Hematopoietic multipotent progenitor cell treated with erythropoietin and hydrocortisone succinate and interleukin-3 and kit ligand, for 17 days (in vitro differentiated cells): Measurements from ENCODE around the gene HELZ.
A peak's percentile ranks its signal among the peaks of the same experiment; 100 is the strongest.
"Not testable (repeated sequence)": the region's sequence is repeated elsewhere in the genome, so short reads cannot be mapped to it uniquely, and the experiment has no call there.

Experiments
- DNase-seq: peaks from one replicate; pipeline ENCODE4 v3.0.0-alpha.2; 2015; ENCODE audit warnings: low spot score

HELZ gene

DNA sequence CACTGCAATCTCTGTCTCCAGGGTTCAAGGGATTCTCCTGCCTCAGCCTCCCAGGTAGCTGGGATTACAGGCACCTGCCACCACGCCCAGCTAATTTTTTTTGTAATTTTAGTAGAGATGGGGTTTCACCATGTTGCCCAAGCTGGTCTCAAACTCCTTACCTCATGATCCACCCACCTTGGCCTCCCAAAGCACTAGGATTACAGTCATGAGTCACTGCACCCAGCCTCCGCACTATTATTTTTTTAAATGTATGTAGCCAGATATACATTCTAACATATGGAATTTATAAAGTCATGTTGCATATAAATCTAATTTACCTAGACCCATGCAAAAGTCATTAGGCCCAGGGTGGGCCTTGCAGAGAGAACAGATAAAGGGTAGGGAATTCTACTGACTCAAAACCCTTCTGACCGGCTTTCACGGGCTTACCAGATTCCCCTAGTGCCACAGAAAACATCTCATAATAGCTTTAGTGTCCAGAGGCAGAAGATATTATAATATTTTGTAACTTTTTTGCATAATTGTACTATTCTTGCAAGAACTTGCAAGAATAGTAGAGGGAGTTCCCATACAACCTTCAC, 20.5 kb upstream of the HELZ start:
- DNase-seq: no peak

DNA sequence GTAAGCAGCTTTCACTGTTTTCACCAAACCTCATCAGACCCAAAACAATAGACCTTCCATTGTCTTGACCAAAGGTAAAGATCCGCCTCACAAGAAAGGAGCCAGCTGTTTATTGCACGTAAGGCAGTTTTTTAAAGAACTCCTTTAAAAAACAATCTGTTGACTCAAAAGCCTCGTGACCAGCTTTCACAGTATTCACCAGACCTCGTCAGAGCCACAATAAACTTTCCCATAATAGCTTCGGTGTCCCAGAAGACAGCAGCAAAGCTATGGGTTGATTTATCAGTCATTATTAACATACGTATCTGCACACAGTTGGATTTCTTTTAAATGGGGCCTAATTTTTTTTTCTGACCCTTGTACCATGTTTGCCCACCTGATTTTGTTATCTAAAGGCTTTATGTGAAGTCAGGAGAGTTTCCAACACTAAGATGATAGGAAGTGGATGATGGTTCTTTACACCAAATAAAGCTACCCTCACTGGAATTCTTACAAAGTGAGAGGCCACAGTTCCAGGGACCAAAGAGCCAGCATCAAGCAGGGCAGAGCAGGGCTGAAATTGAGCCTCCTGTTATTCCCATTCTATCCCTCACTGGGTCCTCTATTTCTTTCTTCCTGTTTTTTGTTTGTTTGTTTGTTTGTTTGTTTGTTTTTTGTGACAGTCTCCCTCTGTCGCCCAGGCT, 17.6 kb upstream of the HELZ start:
- no peak for DNase-seq

DNA sequence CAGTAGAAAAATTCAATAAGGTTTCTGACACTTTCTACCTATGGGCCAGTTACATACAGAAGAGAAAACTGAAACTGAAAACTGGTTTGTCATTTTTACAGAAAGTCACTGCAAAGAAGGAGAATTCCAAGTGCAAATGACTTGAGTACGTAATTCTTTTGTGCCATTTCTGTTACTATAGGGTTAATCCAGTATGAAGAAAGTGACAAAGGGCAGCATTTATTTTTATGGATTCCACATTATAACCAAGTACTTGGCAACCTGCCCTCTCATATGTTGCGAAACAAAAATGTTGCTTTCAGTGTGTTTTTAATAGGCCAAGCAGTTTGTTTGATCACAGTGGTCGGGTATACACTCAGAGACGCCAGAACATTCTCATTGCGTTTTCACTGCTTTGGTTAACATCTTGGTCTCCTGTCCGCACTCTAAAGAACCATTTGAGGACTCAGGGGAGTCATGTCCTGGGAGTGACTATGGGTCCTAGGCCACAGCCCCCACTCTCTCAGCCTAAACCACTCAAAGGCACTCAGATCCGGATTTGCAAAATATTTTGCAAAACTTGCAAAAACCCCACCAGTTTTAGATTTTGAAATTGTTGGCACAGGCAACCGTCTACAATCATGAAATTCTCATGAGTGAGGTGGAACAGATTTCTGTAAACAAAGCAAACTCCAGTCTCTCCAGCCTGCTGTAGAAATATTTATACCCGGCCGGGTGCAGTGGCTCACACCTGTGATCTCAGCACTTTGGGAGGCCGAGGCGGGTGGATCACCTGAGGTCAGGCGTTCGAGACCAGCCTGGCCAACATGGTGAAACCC, 15.4 kb upstream of the HELZ start:
- DNase-seq: no peak

DNA sequence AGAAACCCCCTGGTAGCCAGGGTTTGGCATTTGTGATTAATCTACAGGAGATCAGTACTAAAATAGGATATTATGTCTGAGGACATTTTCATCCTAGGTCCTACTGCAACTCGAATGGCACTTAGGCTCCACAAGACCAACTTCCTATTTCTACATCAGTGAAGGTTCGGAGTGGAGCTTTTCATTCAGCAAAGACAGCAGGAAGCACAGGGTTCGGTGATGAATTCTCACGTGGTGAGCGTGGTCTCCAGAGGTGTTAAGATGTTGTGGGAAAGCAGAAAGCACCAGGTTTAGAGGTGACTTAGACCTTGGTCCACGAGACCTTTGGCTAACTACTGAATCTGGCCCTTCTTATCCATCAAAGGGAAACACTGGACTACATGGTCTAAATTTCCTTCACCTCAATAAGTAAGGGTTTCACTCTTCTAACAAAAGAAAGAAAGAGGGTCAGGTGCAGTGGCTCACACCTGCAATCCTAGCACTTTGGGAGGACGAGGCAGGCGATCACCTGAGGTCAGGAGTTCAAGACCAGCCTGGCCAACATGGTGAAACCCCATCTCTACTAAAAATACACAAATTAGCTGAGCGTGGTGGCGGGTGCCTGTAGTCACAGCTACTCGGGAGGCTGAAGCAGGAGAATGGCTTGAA, 13.9 kb upstream of the HELZ start:
- DNase-seq: no peak

DNA sequence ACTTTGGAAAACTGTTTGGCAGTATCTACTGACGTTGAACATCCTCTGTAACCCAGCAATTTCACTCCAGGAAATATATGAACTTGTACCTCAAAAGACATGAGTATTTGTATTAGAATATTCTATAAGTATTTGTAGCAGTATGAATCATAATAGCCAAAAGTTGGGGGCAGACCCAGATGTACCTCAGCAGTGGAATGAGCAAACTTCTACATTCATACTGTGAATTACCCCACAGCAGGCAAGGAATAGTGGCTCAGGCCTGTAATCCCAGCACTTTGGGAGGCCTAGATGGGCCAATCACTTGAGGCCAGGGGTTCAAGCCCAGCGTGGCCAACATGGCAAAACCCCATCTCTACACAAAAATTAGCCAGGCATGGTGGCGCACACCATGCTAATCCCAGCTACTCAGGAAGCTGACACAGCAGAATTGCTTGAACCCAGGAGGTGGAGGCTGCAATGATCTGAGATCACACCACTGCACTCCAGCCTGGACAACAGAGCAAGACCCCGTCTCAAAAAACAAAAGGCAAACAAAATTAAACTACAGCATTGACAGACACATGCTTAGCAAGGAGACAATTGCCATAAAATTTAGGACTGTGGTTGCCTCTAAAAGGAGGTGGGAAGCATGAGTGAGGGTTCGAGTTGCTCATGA, 11.2 kb upstream of the HELZ start:
- no peak for DNase-seq

DNA sequence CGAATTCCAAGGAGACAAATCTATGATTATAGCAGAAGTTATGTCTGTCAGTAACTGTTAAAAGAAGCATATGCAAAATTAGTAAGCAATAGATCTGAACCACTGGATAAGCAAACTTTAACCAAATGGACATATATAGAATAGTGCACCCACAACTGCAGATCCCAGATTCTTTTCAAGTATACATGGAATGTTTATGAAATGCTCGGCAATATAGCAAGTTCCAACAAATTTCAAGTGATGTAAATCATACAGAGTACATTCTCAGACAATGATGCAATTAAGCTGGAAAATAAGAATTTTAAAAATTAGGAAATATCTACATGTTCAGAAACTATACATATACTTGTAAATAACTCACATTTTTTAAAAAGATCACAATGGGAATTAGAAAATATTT, 8.4 kb upstream of the HELZ start:
- no peak for DNase-seq

DNA sequence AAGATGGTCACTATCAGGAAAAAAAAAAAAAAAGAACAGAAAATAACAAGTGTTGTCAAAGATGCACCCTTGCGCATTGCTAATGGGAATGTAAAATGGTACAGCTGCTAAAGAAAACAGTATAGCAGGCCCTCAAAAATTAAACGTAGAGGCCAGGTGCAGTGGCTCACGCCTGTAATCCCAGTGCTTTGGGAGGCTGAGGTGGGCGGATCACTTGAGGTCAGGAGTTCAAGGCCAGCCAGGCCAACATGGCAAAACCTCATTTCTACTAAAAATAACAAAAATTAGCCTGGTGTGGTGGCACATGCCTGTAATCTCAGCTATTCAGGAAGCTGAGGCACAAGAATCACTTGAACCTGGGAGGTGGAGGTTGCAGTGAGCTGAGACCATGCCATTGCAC, 6.6 kb upstream of the HELZ start:
- not testable (repeated sequence) for DNase-seq

DNA sequence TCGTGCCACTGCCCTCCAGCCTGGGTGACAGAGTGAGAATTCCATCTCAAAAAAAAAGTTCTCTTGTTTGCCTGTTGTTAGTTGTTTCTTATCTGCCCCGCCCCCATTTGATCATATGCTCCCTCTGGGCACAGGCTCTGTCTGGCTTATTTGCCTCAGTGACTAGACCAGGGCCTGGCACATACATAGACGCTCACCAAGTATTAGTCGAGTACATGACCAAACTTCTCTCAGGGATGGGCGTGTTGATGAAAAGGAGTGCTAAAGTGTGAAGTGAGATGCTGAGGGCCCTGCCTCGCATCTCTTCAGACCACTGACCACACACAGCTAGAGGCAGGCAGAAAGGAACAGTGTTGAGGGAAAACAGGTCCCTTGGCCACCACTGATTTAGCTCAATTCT, 3.3 kb upstream of the HELZ start:
- peak; percentile 2 for DNase-seq

DNA sequence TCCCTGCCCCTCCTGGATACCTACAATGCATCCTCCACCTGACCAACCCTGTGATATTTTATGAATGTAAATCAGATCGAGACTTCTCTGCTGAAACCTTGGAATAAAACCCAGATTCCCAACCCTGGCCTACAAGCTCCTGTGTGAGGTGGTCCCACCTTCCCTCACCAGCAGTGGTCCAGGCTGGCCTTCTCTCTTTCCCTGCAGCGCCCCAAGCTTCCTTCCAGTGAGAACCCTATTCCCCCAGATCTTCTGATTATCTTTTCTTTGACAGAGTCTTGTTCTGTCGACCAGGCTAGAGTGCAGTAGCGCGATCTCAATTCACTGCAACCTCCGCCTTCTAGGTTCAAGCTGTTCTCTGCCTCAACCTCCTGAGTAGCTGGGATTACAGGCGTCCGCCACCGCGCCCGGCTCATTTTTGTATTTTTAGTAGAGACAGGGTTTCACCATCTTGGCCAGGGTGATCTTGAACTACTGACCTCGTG, 2.5 kb upstream of the HELZ start:
- DNase-seq: no peak

DNA sequence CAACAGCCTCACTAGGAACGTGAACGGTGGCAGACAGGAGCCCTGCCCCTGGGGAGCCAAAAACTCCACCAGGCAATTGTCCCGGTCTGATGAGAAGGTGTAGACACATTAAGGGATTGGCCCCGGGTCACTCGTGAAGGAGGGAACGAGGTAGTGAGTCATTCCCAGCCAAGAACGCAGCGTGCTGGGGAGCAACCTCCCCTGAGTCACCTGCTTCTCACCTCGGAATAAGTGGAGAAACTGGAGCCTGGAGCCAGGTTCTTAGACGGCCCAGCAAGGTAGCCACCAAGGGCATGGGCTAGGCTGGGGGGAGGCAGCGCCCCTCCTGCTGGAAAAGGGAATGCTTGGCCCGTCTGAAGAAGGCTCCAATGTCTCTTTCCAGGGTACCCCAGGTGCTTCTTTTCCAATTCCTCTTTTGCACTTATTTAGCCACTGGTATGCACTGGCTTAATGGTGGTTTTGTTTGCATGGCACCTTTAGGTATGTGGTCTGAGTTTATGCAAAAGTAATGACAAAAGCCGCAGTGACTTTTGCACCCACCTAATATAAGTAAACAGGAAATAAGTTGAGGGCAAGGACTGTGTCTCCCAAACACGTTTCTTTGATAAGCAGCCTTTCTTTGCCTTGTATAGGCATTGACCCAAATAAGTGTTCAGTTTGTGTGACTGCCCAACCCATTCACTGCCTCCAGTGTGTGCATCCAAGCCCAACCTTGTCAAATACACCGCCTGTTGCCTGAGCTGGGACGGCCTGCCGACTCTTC, 1.8 kb upstream of the HELZ start:
- DNase-seq: peak; percentile 2

DNA sequence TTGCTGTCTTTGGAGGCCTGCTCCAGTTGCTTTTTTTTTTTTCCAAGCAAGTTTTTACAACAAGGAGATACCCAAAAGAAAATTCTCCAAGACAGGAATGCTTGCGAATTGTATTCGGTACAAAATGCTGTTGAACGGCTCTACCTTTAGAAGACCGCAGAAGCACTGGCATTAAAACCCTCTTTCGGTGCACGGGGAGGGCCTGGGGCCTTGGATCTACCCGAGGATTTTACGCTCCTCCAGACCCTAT, 1.3 kb upstream of the HELZ start:
- peak; percentile 4 for DNase-seq

DNA sequence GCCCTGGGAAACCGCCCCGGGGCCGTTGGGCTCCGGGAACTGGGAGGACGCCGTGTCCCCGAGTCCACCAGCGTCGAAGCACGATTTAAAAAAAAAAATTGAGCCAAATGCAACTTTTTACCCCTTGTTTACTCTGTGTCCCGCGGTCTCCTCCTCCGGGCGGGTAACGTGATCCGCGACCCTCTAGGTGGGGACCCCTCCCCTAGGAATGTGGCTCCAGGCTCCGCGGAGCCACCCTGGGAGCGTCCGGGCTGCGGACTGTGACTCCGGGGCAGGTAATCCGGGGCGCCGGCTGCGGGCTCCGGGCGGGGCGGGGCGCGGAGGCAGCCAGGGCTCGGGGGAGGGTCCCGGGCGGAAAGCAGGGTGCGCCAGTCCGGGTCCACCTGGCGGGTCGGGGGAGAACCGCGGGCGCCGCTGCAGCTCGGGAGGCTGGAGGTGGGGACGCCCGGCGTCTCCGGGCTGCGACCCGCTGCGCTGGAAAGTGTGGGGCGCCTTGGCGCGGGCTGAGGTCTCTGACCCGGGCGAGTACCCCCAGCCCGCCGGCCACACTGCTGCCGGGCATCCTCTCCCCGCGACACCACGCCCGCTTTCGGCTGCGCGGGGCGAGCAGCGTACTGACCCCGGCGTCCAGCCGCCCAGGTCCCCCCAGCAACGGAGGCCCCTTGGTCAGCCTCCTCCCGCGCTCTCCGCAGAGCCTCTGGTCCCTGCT, 852 bp upstream of the HELZ start:
- no peak for DNase-seq

DNA sequence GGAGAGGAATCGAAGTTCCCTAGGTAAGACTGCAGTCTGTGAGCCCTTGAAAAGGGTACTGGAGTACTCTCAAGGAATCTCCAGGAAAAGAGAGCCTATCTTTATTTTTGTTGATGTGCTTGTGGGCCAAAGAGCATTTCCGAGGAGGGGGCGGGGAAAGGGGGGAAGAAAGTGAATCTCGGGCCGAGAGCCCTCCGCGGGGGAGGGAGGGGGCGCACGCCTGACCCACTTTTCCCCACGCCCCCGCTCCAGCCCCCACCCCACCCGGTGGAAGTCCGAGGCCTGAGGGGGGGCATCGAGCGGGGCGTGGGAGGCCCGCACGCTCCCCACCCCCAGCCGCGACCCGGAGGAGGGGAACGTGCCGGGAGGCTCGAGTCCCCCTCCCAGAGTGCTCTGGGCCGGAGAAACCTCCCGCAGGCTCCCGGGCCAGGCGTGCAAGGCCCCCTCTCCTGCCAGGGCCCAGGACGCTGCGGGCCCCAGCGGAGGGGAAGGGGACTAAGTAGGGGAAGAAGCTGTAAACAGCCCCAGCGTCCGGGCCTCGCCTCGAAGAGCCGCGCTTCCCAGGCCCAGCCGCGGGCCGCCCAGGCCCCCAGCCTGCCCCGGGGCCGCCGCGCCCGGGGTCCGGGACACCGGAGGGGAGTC, 444 bp downstream of the HELZ start:
- no peak for DNase-seq

DNA sequence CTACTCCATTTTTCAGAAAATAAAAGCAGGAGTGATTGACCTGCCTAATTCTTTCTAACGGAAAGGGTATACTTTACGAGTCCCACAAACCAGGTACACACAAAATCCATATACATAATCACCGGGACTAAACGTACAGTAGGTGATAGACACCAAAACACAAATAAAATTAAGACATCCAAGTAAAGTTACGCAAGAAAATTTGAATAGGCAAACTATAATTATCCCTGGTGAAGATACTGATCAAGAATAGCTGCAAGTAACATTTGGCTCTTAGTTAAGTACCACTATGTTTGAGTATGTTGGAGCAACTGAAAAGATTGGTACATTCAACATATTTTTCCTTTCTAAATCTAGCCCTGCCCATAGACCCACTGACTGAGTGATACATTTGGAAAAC, 1.7 kb downstream of the HELZ start:
- no peak for DNase-seq

DNA sequence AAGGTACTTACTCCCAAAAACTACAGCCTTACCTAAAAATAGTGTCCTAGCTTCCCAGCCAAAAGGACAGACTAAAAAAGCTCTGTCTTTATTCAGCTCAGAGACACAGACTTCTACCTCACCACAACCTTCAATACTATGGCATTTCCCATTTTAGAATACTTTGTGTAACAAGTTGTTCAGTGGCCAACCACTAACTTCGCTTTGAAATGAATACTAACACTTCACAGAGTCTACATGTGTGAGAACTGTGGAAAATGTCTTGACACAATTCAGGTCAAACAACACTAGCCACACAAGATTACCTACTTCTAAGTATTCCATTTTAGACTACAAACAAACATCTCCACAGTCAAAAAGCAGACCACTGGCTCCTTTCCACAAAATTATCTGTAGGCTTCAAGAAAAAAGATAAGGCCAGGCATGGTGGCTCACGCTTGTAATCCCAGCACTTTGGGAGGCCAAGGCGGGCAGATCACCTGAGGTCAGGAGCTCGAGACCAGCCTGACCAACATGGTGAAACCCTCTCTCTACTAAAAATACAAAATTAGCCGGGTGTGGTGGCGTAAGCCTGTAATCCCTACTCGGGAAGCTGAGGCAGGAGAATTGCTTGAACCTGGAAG, 3.2 kb downstream of the HELZ start:
- DNase-seq: peak; percentile 47

DNA sequence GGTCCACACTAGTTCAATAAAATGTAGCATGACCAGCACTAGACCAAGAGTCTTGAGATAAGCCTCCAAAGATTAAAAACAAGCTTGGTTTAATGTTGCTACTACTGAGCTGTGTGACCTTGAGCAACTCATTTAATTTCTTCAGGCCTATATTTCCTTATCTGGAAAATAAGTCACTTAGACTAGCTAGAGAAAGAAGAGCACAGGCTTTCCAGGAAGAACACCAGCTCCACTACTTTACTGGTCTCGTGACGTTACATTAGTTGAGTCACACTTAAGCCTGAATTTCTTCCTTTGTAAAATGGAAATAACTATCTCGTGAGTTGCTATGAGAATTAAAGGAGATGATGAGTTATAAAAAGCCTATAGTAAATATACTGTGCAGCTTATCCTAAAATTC, 5.4 kb downstream of the HELZ start:
- no peak for DNase-seq

DNA sequence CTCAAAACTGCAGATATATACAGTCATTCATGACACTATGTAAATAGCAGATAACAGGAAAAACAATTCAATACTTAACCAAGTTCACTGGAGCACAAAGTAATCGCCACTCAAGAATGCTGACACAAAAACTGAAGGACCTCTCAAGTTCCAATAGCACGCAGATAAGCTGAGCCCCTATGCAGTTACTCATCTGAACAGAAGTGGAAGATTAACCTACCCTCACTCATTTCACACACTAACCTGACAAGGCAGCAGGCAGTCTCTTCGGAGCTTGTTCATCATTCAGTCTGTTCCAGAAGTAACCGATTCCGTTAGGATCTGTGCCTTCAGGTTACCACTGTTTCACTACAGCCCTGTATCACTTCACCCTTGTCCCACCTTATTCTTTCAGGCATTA, 6.0 kb downstream of the HELZ start:
- DNase-seq: no peak

DNA sequence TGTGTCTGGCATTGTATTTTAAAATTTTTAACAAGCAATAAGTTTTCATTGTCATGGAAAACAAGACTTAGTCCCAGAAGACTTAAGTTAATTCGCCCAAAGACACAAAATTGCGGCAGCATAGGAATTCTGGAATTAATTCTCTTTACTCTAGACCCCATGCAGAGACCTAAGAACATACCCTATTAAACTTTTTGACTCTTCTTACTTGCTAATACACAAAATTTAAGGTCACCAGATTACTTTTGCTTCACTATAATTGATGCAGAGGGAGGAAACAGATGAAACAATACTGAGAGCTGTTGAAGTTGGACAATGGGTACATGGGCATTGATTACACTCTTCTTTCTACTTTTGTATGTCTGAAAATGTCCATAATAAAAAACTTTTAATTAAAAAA, 12.6 kb downstream of the HELZ start:
- no peak for DNase-seq

DNA sequence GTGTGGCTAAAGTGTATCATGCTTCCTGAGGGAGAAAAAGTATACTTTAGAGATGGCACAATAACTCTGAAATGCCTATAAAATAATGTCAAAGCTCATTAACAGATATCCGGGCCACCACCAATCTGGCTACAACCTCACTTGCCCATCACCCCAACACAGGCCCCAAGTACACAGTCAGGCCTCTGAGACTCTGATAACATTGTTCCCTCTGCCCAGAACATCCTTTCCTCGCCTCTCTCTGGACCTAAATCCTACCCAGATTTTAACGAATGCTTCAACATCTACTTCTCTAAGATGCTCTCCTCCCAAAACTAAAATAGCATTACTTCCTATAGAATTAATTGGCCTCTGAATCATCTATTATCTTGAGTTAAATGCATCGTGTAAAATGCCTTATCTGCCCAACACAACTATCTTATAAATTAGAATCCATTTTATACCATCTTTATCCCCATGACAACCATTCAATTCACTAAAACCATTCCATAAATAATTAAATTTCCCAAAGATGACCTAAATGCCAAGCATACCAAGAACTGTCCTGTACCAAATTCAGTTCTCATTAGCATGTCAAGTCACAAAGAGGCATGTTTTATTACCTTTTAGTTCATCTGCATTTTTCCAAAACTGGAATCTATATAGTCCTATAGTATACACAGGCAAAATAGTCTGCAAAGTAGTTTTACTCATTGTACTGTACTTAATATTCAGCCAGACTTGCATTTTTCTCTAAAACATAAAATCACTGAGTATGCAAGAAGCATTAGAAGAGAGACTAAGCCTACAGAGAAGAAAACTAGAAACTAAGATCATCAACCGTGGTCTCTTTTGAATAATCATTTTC, 15.7 kb downstream of the HELZ start:
- DNase-seq: no peak
